ENCODE measurements around the gene FANCD2. TPM values are rescaled to one million over a fixed set of nuclear protein-coding genes. Genes with fewer than 3 reads are reported as not detected.
"Not testable (repeated sequence)": the region's sequence is repeated elsewhere in the genome, so short reads cannot be mapped to it uniquely, and the experiment has no call there.

FANCD2 gene
- total RNA-seq, 1 experiment from 2014 or later, result 35.7 TPM

GRCh38 chr3:10017636-10018292 is 8.5 kb upstream of the FANCD2 start:
- Histone ChIP-seq H3K4me1 (replicated peaks; ENCODE audit: insufficient read depth) (peaks cover 31% of the 10 kb centered on the region), H3K27ac (0 out of 2 replicates have a peak overlapping the region, but pooled peaks have one; percentile 30), H4K20me1 (ENCODE audit: insufficient read depth) (no peaks in the 10 kb centered on the region), H3K79me2 (ENCODE audit: low read depth) (no peaks in the 10 kb centered on the region), H3K9me2 (ENCODE audit: insufficient read depth) (no peaks in the 10 kb centered on the region), H3K4me2 (peak overlapping the region; percentile 34), H3K36me3 (ENCODE audit: low read depth) (0 out of 2 replicates have a peak, but pooled peaks cover under 1% of the 10 kb centered on the region), H3K4me3 (no peak overlapping the region), H3F3A (ENCODE audit: insufficient read depth, low read depth) (peaks cover 35% of the 10 kb centered on the region; the same call in 1 of the 2 replicates), H3K9me3 (ENCODE audit: insufficient read depth, low read depth) (no peaks in the 10 kb centered on the region), H2AFZ (no peak overlapping the region), H3K27me3 (ENCODE audit: insufficient read depth, low read depth) (no peaks in the 10 kb centered on the region)
- CTCF ChIA-PET, result interaction anchor here (0.7 kb wide), 1 partner anchor 88 kb away, joined by 5 read pairs; no protein-coding TSS in a partner anchor
- DNase-seq, result peak in 1 of 2 experiments; percentile 58
- TF ChIP-seq CTCF (conservative IDR thresholded peaks at IDR 0.05) (no peak), EZH2 (IDR thresholded peaks at IDR 0.05; ENCODE audit: low read depth) (no peak)
- intact Hi-C loops (cut with micrococcal nuclease; ENCODE audit: unreplicated experiment), result no loop called here
- BruUV-seq (replicated peaks), result no TSS peak
- POLR2A ChIA-PET (ENCODE audit: unreplicated experiment), result interaction anchor here (0.7 kb wide), 1 partner anchor 77 kb away, joined by 4 read pairs; no protein-coding TSS in a partner anchor

GRCh38 chr3:10018806-10019205 is 7.4 kb upstream of the FANCD2 start:
- H3K9me2 ChIP-seq (ENCODE audit: insufficient read depth); BruUV-seq (replicated peaks); H3K27ac ChIP-seq; intact Hi-C loops (cut with micrococcal nuclease; ENCODE audit: unreplicated experiment); H3K4me2 ChIP-seq; CTCF ChIA-PET; DNase-seq; POLR2A ChIA-PET (ENCODE audit: unreplicated experiment); H3K36me3 ChIP-seq (ENCODE audit: low read depth); H3K4me3 ChIP-seq; H3K9me3 ChIP-seq (ENCODE audit: insufficient read depth, low read depth); H2AFZ ChIP-seq; H4K20me1 ChIP-seq (ENCODE audit: insufficient read depth); H3K27me3 ChIP-seq (ENCODE audit: insufficient read depth, low read depth); H3K79me2 ChIP-seq (ENCODE audit: low read depth): not testable (repeated sequence)
- H3K4me1 ChIP-seq (replicated peaks; ENCODE audit: insufficient read depth), result peaks cover 38% of the 10 kb centered on the region
- peaks cover 39% of the 10 kb centered on the region; the same call in 1 of the 2 replicates for H3F3A ChIP-seq (ENCODE audit: insufficient read depth, low read depth)

GRCh38 chr3:10019326-10019725 is 6.9 kb upstream of the FANCD2 start:
- TF ChIP-seq EZH2 (IDR thresholded peaks at IDR 0.05; ENCODE audit: low read depth) (no peak), CTCF (conservative IDR thresholded peaks at IDR 0.05) (no peak)
- no peak overlapping the region for H3K4me2 ChIP-seq
- H3K4me3 ChIP-seq, result no peak overlapping the region
- DNase-seq, result no peak
- no peak overlapping the region for H3K27ac ChIP-seq
- intact Hi-C loops (cut with micrococcal nuclease; ENCODE audit: unreplicated experiment), result no loop called here
- no peaks in the 10 kb centered on the region for H4K20me1 ChIP-seq (ENCODE audit: insufficient read depth)
- H3F3A ChIP-seq (ENCODE audit: insufficient read depth, low read depth), result peaks cover 42% of the 10 kb centered on the region
- H2AFZ ChIP-seq, result no peak overlapping the region
- 0 out of 2 replicates have a peak, but pooled peaks cover 8% of the 10 kb centered on the region for H3K36me3 ChIP-seq (ENCODE audit: low read depth)
- H3K9me3 ChIP-seq (ENCODE audit: insufficient read depth, low read depth), result no peaks in the 10 kb centered on the region
- BruUV-seq (replicated peaks), result no TSS peak
- H3K9me2 ChIP-seq (ENCODE audit: insufficient read depth), result no peaks in the 10 kb centered on the region
- no peaks in the 10 kb centered on the region for H3K27me3 ChIP-seq (ENCODE audit: insufficient read depth, low read depth)
- peaks cover 5% of the 10 kb centered on the region; the same call in 1 of the 2 replicates for H3K79me2 ChIP-seq (ENCODE audit: low read depth)
- H3K4me1 ChIP-seq (replicated peaks; ENCODE audit: insufficient read depth), result peaks cover 43% of the 10 kb centered on the region
- ChIA-PET CTCF (no interaction called here), POLR2A (ENCODE audit: unreplicated experiment) (no interaction called here)
